KOPT-K1 (cell line): ENCODE measurements around the gene CLDND2.

Experiments used
- H3K27ac ChIP-seq: fragments of 200-600 bp; sonication (generic); 2 replicates; pipeline ENCODE4 v1.5.1; 2016; ENCODE audit warnings: antibody characterized with exemption, mild to moderate bottlenecking, low read depth, low read length; ENCODE audit not compliant: poor library complexity, severe bottlenecking
- H3K36me3 ChIP-seq: fragments of 200-600 bp; sonication (generic); 2 replicates; pipeline ENCODE4 v1.5.1; 2017; ENCODE audit warnings: antibody characterized with exemption, mild to moderate bottlenecking, low read length, moderate library complexity; ENCODE audit not compliant: insufficient read depth
- H3K9me3 ChIP-seq: fragments of 200-600 bp; sonication (generic); 2 replicates; pipeline ENCODE4 v1.5.1; 2017; ENCODE audit warnings: antibody characterized with exemption, low read length, mild to moderate bottlenecking; ENCODE audit not compliant: insufficient read depth, poor library complexity, severe bottlenecking

The CLDND2 gene

DNA sequence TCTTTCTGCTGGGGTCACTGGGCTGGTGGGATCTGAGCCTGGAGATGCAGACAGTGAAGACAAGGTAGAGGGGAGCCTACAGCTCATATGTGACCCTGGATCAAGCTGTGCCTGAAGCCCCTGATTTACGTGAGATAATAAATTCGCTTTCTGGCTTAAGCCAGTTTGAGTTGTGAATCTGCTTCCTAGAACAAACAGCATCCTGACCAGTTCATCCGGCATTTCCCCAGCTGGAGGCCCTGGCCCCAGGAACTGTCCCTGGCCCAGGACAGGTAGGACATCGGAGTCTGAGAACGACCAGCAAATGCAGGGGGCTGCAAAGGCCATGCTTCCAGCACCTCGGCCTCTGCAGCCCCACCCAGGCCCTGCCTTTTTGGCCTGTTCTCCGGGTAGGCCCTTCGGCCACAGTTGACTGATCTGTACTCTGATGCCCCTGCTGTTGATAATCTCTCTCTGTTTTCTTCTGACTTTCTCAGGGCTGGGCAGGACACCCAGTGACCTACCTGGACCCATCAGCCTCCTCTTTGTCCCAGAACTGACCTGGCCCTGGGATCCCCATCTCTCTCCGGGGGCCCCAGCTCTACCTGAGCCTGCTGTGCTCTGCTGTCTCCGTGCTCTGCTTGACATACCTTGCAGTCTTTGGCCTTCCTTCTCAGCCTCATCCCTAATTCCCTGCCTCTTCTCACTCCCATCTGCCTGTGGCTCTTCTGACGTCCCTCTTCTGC, 17.4 kb downstream of the CLDND2 start:
- H3K27ac ChIP-seq = no peak overlapping the region

DNA sequence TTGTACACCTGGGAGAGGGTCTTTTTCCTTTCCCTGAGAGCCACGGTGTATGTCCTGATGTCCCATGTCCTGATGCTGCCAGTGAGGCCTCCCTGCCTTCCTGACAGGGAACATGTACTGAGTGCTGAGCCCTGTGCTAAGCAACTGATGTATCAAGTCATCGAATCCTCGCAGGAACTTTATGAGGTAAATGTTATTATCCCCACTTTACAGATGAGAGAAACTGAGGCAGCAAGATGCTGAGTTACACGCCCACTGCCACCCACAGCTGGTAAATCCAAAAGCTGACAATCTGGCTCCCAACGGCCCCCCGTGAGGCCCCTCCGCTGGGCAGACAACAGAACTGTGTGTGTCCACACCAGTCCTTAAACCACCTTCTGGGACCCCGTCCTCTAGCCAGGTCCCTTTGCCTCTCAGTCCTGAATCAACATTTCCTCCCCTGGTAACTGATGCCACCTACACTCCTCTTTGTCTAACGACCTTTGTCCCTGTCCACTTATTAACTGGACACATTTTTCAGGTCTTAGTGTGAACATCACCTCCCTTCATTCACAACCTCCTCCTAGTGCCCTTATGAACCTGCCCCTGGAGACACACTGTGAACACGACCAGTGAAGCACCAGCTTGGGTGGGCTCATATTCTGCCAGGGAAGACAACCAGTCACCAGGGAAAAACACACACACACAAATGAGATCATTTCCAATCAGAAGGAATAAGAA, 21.4 kb downstream of the CLDND2 start:
- Histone ChIP-seq H3K27ac (no peak overlapping the region), H3K9me3 (no peaks in the 10 kb centered on the region), H3K36me3 (peaks cover 59% of the 10 kb centered on the region)

More for the DNA sequence above, 17.4 kb downstream of the CLDND2 start:
- Histone ChIP-seq H3K36me3 (peaks cover 51% of the 10 kb centered on the region), H3K9me3 (no peaks in the 10 kb centered on the region)

DNA sequence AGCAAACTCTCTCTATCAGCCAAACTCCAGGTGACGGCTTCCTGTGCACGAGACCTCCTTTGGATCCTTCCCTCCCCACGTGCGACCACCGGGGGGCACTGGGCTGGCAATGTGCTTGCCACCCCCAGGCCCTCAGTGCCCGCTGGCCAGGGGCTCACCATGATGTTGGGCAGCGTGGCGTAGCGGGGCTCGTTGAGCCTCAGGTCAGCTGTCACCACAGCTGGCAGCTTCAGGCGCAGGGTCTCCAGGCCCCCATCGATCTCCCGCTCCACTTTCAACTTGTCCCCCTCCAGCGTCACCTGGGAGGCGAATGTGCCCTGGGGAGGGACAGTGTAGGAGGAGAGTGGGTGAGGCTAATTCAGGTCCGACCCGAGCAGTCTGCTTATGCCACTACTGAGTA, 22.1 kb downstream of the CLDND2 start:
- Histone ChIP-seq H3K9me3 (no peaks in the 10 kb centered on the region), H3K27ac (no peak overlapping the region), H3K36me3 (peaks cover 53% of the 10 kb centered on the region)

DNA sequence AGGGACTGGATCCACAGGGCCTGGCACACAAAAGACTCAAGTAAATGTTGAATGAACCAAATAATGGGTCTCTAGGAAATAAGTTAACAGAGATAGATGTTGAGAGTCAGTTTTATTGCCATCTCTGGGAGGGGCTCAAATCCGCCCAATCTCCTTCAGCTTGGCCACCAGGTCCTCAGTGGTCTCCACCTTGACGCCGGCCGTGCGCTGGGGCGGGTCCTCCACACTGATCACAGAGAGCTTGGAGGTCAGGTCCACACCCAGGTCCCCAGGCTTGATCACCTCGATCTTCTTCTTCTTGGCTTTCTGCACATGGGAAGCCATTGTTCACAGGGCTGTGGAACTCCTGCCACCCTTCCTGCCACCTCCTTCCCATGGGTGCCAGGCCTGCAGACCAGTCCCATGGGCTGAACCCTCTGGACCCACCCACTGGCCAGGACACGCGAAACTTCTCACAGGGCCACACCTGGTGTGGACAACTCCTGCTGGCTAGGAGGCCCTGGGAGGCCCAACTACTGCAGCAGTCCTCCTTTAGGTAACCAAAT, 23.7 kb downstream of the CLDND2 start:
- H3K9me3 ChIP-seq = no peaks in the 10 kb centered on the region
- H3K27ac ChIP-seq = no peak overlapping the region
- H3K36me3 ChIP-seq = peaks cover 37% of the 10 kb centered on the region; the same call in 1 of the 2 replicates

DNA sequence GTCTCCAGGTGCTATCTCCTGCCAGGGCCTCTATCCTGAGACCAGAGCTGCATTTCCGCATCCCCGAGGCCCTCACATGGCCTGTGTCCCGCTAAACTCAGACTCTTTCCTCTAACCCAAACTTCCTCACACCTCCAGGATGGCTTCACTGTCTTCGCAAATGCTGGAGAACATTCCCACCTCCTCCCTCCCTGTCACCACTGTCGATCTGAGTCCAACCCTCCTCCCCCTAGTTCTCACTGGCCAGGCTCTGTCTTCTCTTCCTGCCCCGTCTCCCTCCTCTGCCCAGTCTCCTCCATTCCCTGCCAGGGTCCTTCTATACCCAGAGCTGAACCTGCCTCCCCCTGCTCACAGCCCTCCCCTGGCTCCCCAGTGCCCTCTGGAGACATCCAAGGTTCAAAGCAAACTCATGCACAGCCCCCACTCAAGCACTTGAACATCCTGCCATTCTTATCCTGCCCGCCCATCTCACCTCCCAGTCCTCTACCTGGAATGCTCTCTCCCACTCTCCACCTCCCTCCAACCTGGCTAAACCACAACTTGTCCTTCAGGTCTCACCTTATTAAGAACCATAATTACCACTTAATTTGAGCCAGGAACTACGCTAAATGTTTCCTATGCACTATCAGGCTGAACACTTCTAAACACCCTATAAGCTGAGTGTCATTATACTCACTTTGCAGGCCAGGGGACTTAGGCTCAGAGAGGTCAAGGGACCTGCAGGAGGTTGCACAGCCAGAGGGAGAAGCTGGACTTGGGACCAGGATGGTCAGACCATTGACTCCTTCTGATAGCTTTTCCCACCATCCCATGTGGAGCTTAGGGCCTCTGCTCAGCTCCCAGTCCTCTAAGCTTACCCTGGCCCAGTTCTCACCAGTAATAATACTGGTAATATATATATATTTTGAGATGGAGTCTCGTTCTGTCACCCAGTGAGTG, 25.9 kb downstream of the CLDND2 start:
- H3K27ac ChIP-seq = no peak overlapping the region
- H3K9me3 ChIP-seq = no peaks in the 10 kb centered on the region
- peaks cover 30% of the 10 kb centered on the region; the same call in 1 of the 2 replicates for H3K36me3 ChIP-seq

DNA sequence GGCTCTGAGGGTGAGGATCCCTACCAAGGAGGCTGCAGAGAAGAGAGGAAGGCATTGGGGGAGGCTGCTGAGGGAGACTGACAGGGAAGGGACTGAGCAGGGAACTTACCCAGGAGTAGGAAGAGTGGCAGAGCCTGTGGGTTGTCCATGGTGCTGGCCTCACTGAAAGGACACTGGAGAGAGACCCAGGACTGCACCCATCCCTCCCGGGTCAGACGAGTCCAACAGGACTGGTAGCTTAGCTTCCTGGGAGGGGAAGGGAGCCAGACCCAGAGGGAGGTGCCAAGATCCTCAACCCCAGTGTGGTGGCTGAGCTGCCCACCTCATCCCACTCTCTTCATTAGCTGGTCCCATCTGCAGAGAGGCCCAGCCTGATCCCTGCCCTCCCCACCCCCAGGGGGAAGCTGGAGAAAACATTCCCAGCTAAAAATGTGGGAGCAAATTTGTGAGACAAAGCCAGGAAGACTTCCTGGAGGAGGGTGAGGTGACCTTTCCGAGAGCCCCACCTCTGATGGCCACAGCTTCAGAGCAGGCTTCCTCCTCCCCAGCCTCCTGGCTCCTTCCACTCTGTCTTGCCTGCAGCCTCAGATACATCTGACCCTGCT, 26.7 kb downstream of the CLDND2 start, which contains the start of gene VSIG10L:
VSIG10L (minus strand) TSS at position 164 of the 605 bp plus-strand sequence; CDS start at position 149, 15 bp downstream.
- Histone ChIP-seq H3K9me3 (no peaks in the 10 kb centered on the region), H3K27ac (no peak within 1 kb of the TSS), H3K36me3 (peaks cover 22% of the 10 kb centered on the region; the same call in 1 of the 2 replicates)

DNA sequence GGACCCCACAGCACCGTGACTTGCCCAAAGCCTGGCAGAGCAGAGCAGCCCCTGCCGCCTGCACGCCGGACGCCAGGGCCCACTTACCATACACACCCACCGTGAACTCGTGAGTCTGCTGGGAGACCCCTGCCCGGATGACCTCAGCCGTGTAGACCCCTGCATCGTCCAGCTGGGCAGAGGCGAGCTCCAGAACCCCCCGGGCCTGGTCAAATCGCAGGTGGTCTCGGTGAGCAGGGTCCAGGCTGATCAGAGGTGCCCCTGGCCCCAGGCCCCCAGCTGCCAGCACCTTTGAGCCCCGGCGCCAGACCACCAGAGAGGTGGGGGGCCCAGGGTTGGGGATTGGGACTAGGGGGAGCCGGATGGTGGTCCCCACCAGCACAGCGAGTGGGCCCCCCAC, 27.7 kb downstream of the CLDND2 start:
- Histone ChIP-seq H3K9me3 (no peaks in the 10 kb centered on the region), H3K27ac (no peak overlapping the region), H3K36me3 (peaks cover 12% of the 10 kb centered on the region; the same call in 1 of the 2 replicates)

DNA sequence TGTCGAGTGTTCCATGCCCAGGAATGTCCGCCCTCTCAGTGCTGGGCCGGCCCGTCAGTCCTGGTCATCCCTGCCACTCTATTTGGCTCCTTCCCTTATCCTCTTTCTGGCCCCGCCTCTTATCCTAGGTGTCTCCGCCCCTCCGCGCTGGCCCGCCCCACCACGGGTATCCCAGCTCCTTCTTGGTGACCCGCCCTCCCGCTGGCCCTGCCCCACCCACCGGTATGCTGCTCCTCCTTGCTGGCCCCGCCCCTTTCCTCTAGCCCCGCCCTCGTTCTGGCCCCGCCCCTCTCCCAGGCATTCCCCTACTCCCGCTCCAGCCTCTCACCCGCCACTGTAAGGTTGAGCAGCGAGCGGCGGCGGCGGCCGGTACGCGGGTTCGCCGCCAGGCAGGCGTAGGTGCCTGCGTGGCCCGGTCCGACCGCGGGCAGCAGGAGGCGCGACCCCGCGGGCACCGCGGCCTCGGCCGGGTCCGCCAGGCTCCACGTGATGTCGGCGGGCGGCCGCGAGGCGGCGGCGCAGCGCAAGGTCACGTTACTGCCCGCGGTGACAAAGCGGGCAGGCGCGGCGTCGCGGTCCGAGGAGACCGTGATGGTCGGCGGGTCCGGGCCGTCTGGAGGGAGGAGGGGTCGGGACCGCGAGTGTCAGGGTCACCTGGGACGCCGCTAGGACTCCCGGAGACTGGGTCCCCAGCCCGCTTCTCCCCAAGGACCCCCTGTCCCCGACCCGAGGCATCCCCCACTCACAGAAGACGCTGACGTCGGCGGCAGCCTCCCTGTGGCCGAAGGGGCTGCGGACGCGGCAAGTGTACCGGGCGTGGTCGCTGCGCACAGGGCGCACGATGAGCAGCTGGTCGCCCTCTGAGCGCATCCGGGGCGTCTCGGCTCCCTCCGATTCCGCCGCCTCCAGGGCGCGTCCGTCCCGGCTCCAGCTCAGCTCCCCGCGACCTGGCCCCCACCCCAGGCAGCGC, 28.8 kb downstream of the CLDND2 start:
- H3K36me3 ChIP-seq = peaks cover 4% of the 10 kb centered on the region; the same call in 1 of the 2 replicates
- no peaks in the 10 kb centered on the region for H3K9me3 ChIP-seq
- H3K27ac ChIP-seq = no peak overlapping the region

DNA sequence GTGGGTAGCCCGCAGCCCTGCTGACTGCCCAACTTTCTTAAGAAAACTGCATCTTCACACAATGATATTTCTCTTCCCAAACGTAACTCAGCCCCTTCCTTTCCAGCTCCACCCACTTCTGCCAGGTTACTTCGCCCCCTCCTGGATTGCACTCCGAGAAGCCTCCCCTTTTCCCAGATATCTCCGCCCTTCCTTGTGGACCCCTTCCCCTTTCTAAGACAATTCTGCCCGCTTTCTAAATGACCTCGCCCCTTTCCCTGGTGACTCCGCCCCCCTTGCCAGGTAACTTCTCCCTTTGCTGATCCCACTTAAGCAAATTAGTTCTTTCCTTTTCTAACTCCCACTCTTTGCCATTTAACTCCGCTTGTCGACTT, 29.5 kb downstream of the CLDND2 start:
- no peaks in the 10 kb centered on the region for H3K36me3 ChIP-seq
- no peaks in the 10 kb centered on the region for H3K9me3 ChIP-seq
- peak overlapping the region; percentile 12 for H3K27ac ChIP-seq

DNA sequence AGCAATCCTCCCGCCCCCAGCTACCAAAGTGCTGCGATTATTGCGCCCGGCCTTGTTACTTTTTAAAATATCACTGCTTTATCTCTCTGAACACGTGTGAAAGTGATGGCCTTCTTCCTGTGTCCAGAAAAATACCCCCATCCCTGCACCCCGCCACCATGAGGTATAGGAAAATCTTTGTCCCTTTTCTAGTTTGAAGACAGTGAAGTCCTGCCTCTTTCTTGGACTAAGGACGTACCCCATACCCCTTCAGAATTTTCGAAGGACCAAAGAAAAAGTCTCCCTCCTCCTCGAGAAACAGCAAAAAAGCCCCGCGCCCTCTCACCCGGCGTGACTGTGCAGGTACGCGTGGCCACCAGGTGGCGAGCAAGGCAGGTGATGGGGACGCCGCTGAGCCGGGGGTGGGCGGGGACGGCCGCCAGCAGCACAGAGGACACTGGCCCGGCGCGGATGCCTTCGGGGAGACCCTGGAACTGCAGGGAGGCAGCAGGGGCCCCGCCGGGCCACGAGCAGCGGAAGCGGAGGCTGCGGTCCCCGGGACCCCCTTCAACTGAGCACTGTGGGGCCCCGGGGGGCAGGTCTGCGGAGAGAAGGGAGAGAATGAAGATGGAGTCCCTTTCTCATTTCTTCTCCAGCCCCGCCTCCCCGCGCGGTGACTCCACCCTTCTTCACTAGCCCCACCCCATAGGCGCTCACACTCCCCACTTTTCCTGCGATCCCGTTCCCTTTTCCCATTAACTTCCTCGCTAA, 30.1 kb downstream of the CLDND2 start:
- H3K27ac ChIP-seq = peak overlapping the region; percentile 12

DNA sequence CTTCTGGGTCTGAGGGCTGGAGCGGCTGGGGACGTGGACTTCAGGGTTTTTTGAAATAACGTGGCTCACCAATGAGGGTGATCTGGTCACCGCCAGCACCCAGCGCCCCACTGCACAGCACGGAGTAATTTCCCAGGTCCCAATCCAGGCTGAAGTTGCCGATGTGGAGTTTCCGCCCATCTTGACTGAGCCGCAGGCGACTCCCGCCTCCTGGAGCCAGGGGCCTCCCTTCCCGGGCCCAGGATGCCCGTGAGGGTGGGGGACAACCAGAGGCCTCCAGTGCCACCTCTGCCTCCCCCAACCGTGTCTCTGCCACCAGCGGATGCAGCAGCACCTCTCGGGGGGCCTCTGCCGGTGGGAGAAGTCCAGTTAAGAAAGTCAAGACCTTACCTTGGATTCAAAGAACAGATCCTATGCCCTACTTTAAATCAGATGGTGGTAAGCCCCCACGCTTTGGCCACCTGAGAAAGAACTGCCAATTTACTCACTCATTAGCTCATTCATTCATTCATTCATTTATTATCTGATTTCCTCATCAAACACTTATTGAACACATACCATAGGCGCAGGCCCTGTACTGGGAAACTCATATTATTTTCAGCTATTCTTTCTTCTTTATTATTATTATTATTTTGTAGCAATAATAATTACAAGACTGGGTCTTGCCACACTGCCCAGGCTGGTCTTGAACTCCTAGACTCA, 30.8 kb downstream of the CLDND2 start:
- Histone ChIP-seq H3K27ac (peak overlapping the region; percentile 12), H3K36me3 (no peaks in the 10 kb centered on the region), H3K9me3 (no peaks in the 10 kb centered on the region)

More for the DNA sequence above, 30.1 kb downstream of the CLDND2 start:
- H3K36me3 ChIP-seq = no peaks in the 10 kb centered on the region
- no peaks in the 10 kb centered on the region for H3K9me3 ChIP-seq

DNA sequence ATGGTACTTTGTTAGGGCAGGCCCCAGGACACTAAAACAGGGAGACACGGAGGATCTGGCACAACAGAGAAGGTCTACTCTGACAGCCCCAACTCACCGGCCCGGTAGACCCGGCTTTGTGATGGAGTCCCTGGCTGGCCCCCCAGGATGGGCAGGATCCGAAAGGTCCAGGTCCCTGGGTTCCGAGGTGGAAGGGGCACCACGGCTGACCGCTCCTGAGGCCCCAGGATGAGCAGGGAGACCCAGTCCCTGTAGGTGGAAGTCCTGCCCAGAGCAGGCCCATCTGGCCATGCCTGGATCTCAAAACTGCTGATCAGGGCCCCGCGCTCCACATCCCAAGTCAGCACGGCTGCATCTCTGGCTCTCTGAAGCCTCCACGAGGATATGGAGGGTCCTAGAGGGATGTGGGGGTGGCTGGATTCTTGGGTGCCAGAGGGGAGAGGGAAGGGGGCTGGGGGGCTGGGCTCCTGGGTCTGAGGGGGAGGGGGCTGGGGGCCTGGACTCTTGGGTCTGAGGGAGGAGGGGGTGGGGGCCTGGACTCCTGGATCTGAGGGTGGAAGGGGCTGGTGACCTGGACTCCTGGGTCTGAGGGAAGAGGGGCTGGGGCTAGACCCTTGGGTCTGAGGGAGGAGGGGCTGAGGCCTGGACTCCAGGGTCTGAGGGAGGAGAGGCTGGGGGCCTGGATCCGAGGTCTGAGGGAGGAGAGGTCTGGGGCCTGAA, 31.5 kb downstream of the CLDND2 start:
- H3K9me3 ChIP-seq = no peaks in the 10 kb centered on the region
- no peak overlapping the region for H3K27ac ChIP-seq
- no peaks in the 10 kb centered on the region for H3K36me3 ChIP-seq
